ENCODE results near the gene CDC42EP4. TPM values are rescaled to one million over a fixed set of nuclear protein-coding genes. Genes with fewer than 3 reads are reported as not detected.
A peak's percentile ranks its signal among the peaks of the same experiment; 100 is the strongest.

The CDC42EP4 gene
- total RNA-seq, 5 donors from 2014 or later (not counting 1 experiment from before 2014, with no cell fraction given), result 1.1 to 3.7 (median 1.3) TPM

DNA sequence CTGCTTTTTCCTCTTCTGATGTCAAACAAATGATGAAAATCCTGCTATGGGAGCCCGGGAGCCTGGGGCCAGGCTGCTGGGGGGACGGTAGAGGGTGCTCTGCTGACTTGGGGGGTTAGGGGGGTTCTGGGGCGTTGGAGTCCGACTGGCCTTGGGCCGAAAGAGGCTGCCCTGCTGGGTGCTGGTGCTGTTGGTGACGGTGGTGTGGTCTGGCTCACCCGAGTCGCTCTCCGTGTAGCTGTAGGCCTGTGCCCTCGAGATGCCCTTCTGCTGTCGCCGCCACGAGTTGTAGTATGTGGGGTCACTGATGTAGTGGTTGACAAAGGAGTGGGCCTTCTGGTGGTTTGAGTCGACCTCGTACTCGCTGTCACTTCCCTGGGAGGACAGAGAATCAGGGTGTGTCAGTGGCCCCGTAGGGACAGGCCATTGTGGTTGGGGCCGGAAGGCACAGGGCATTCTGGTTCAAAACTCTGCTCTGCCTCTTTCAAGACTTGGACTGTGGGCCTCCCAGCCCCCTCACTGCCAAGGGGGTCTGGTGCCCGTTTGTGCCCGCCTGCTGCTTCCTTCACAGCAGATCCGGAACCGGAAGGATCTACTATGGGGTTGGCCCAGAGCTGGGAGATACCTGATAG, 26.9 kb upstream of the CDC42EP4 start:
- CTCF ChIA-PET, result no interaction called here
- Mint-ChIP-seq H3K9me3 (no peaks in the 10 kb centered on the region), H3K27me3 (no peaks in the 10 kb centered on the region)

GRCh38 chr17:73338050-73338521, 26.3 kb upstream of the CDC42EP4 start:
- Mint-ChIP-seq H3K4me3 (no peak overlapping the region), H3K9me3 (no peaks in the 10 kb centered on the region), H3K27me3 (no peaks in the 10 kb centered on the region), H3K4me1 (no peaks in the 10 kb centered on the region), H3K27ac (no peak overlapping the region), H3K36me3 (no peaks in the 10 kb centered on the region)
- 90% methylated on average over 9 of the region's 13 CpGs for WGBS (ENCODE audit: insufficient coverage)
- ChIA-PET POLR2A (no interaction called here), CTCF (no interaction called here)
- H3K4me1 ChIP-seq (ENCODE audit: control insufficient read depth in 1 of 2, extremely low read depth in 1 of 2, insufficient read depth in 2 of 2, low read length in 2 of 2), result no peaks in the 10 kb centered on the region
- DNase-seq (no peak), ATAC-seq (replicated peaks in 1 of 4) (no peak)
- H3K36me3 ChIP-seq (ENCODE audit: control insufficient read depth in 2 of 2, extremely low read depth in 1 of 2, insufficient read depth in 1 of 2, low read length in 1 of 2), result no peaks in the 10 kb centered on the region
- H3K4me3 ChIP-seq (ENCODE audit: control insufficient read depth in 1 of 2, extremely low read depth in 1 of 2, low read length in 1 of 2), result no peak overlapping the region
- no peak overlapping the region for H3K27ac ChIP-seq (ENCODE audit: low read length)
- H3K27me3 ChIP-seq (replicated peaks in 1 of 2; ENCODE audit: control insufficient read depth in 2 of 2, extremely low read depth in 1 of 2, insufficient read depth in 2 of 2, low read length in 1 of 2), result peaks cover 0 to 17% of the 10 kb centered on the region in 2 experiments
- H3K9me3 ChIP-seq, result no peaks in the 10 kb centered on the region

More for the DNA sequence above, 26.9 kb upstream of the CDC42EP4 start:
- H3K4me3 Mint-ChIP-seq, result no peak overlapping the region
- WGBS (ENCODE audit: insufficient coverage), result 87% methylated on average over 12 of the region's 22 CpGs
- H3K4me1 Mint-ChIP-seq, result no peaks in the 10 kb centered on the region
- no peaks in the 10 kb centered on the region for H3K9me3 ChIP-seq
- no peaks in the 10 kb centered on the region for H3K36me3 Mint-ChIP-seq
- POLR2A ChIA-PET, result no interaction called here
- H3K4me1 ChIP-seq (ENCODE audit: control insufficient read depth in 1 of 2, extremely low read depth in 1 of 2, insufficient read depth in 2 of 2, low read length in 2 of 2), result no peaks in the 10 kb centered on the region
- ATAC-seq (replicated peaks in 1 of 4) (no peak), DNase-seq (no peak)
- H3K27ac Mint-ChIP-seq, result no peak overlapping the region
- no peaks in the 10 kb centered on the region for H3K36me3 ChIP-seq (ENCODE audit: control insufficient read depth in 2 of 2, extremely low read depth in 1 of 2, insufficient read depth in 1 of 2, low read length in 1 of 2)
- H3K4me3 ChIP-seq (ENCODE audit: control insufficient read depth in 1 of 2, extremely low read depth in 1 of 2, low read length in 1 of 2), result no peak overlapping the region
- peaks cover 0 to 23% of the 10 kb centered on the region in 2 experiments for H3K27me3 ChIP-seq (replicated peaks in 1 of 2; ENCODE audit: control insufficient read depth in 2 of 2, extremely low read depth in 1 of 2, insufficient read depth in 2 of 2, low read length in 1 of 2)
- no peak overlapping the region for H3K27ac ChIP-seq (ENCODE audit: low read length)

GRCh38 chr17:73337330-73337710, 25.5 kb upstream of the CDC42EP4 start:
- Histone ChIP-seq H3K4me1 (ENCODE audit: control insufficient read depth in 1 of 2, extremely low read depth in 1 of 2, insufficient read depth in 2 of 2, low read length in 2 of 2) (no peaks in the 10 kb centered on the region), H3K4me3 (ENCODE audit: control insufficient read depth in 1 of 2, extremely low read depth in 1 of 2, low read length in 1 of 2) (no peak overlapping the region), H3K27me3 (replicated peaks in 1 of 2; ENCODE audit: control insufficient read depth in 2 of 2, extremely low read depth in 1 of 2, insufficient read depth in 2 of 2, low read length in 1 of 2) (peaks cover 0 to 10% of the 10 kb centered on the region in 2 experiments), H3K9me3 (no peaks in the 10 kb centered on the region), H3K36me3 (ENCODE audit: control insufficient read depth in 2 of 2, extremely low read depth in 1 of 2, insufficient read depth in 1 of 2, low read length in 1 of 2) (no peaks in the 10 kb centered on the region), H3K27ac (ENCODE audit: low read length) (no peak overlapping the region)
- Mint-ChIP-seq H3K4me3 (no peak overlapping the region), H3K36me3 (no peaks in the 10 kb centered on the region), H3K9me3 (no peaks in the 10 kb centered on the region), H3K27ac (no peak overlapping the region), H3K4me1 (no peaks in the 10 kb centered on the region), H3K27me3 (no peaks in the 10 kb centered on the region)
- ATAC-seq (replicated peaks in 1 of 4), result no peak
- DNase-seq, result no peak
- WGBS (ENCODE audit: insufficient coverage), result 100% methylated on average over 1 of the region's 4 CpGs
- ChIA-PET POLR2A (no interaction called here), CTCF (no interaction called here)

- ATAC-seq (replicated peaks in 1 of 4) (no peak), DNase-seq (no peak)
- Histone ChIP-seq H3K4me1 (ENCODE audit: control insufficient read depth in 1 of 2, extremely low read depth in 1 of 2, insufficient read depth in 2 of 2, low read length in 2 of 2) (no peaks in the 10 kb centered on the region), H3K27me3 (replicated peaks in 1 of 2; ENCODE audit: control insufficient read depth in 2 of 2, extremely low read depth in 1 of 2, insufficient read depth in 2 of 2, low read length in 1 of 2) (peaks cover 0 to 4% of the 10 kb centered on the region in 2 experiments), H3K9me3 (no peaks in the 10 kb centered on the region), H3K4me3 (ENCODE audit: control insufficient read depth in 1 of 2, extremely low read depth in 1 of 2, low read length in 1 of 2) (no peak overlapping the region), H3K27ac (ENCODE audit: low read length) (no peak overlapping the region), H3K36me3 (ENCODE audit: control insufficient read depth in 2 of 2, extremely low read depth in 1 of 2, insufficient read depth in 1 of 2, low read length in 1 of 2) (no peaks in the 10 kb centered on the region)
- Mint-ChIP-seq H3K4me1 (no peaks in the 10 kb centered on the region), H3K27ac (no peak overlapping the region), H3K36me3 (no peaks in the 10 kb centered on the region), H3K27me3 (no peaks in the 10 kb centered on the region), H3K9me3 (no peaks in the 10 kb centered on the region), H3K4me3 (no peak overlapping the region)
- WGBS (ENCODE audit: insufficient coverage), result 79% methylated on average over 6 of the region's 13 CpGs
- POLR2A ChIA-PET, result no interaction called here
- CTCF ChIA-PET, result interaction anchor here in 1 of 2 donors (0.6 kb wide), 1 partner anchor 26 kb away, joined by 4 read pairs; no protein-coding TSS in a partner anchor
These were observed 24.9 kb upstream of the CDC42EP4 start for GRCh38 chr17:73336408-73337329.

DNA sequence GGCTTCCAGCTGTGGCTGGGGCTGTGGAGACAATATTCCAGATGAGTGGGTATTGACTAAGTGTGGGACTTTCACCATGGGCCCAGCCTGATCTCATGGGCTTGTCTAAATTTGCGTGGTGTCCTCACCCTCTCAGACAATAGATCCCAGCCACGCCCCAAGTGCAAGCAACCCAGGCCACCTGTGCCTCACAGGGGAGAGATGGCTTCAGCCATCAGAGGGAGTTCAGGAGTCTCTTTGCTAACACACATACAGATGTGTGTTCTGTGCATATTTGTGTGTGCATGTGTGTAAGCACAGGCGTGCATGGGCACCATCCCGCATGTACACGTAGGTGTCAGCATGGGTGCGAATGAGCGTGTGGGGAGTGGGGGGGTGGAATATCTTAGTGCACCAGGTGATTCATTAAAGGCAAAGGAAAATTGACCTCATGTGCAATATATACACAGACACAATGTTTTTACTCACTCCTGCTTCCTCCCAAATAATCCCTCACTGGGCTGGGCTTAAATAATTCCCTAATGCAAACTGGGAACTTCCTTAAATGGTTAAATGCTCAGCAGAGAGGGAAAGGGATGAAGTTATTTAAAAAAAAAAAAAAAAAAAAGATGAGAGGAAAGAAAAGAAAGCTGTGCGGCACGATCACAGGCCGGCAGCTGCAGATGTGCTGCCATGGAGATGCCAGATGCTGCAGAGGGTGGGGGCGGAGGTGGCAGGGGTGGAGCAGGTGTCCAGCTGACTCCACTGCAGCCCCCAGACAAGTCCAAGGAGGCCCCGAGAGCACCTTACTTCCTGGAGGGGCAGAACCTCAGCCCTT, 24.0 kb upstream of the CDC42EP4 start:
- ATAC-seq (replicated peaks in 1 of 4) (no peak), DNase-seq (no peak)
- H3K36me3 ChIP-seq (ENCODE audit: control insufficient read depth in 2 of 2, extremely low read depth in 1 of 2, insufficient read depth in 1 of 2, low read length in 1 of 2), result no peaks in the 10 kb centered on the region
- H3K27ac ChIP-seq (ENCODE audit: low read length), result no peak overlapping the region
- Mint-ChIP-seq H3K4me1 (no peaks in the 10 kb centered on the region), H3K27ac (no peak overlapping the region), H3K27me3 (peaks cover 2 to 4% of the 10 kb centered on the region in 2 donors), H3K4me3 (peak overlapping the region in 1 of 3 donors; percentile 24), H3K9me3 (no peaks in the 10 kb centered on the region), H3K36me3 (no peaks in the 10 kb centered on the region)
- no peaks in the 10 kb centered on the region for H3K27me3 ChIP-seq (replicated peaks in 1 of 2; ENCODE audit: control insufficient read depth in 2 of 2, extremely low read depth in 1 of 2, insufficient read depth in 2 of 2, low read length in 1 of 2)
- H3K4me3 ChIP-seq (ENCODE audit: control insufficient read depth in 1 of 2, extremely low read depth in 1 of 2, low read length in 1 of 2), result no peak overlapping the region
- no peaks in the 10 kb centered on the region for H3K4me1 ChIP-seq (ENCODE audit: control insufficient read depth in 1 of 2, extremely low read depth in 1 of 2, insufficient read depth in 2 of 2, low read length in 2 of 2)
- ChIA-PET CTCF (interaction anchor here in 1 of 2 donors (0.6 kb wide), 1 partner anchor 25 kb away, joined by 4 read pairs; no protein-coding TSS in a partner anchor), POLR2A (no interaction called here)
- H3K9me3 ChIP-seq, result no peaks in the 10 kb centered on the region
- 63% methylated on average over 3 of the region's 12 CpGs for WGBS (ENCODE audit: insufficient coverage)
